Measurements from ENCODE around the gene TTC9. TPM values are rescaled to one million over a fixed set of nuclear protein-coding genes. Genes with fewer than 3 reads are reported as not detected.

TTC9 gene
- total RNA-seq, 1 experiment from 2014 or later, result 26.2 TPM

DNA sequence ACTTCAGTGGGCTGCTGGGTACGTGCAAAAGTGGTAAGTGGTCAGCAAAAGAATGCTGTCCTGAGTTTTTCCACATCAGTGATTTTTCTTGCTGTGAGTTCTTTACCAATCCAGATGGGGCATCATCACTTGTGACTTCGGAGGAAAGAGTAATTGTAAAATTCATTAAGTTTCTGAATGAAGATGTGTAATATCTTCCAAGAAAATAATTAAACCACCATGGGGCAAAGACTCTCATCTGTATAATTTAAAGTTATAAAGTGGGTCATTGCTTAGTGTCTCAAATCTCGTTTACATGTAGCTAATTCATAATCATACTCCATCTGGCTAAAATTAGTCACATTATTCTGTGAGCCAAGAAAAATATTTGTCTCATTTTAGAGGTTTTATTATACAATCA is 30.5 kb upstream of the TTC9 start:
- Mint-ChIP-seq H3K27me3 (ENCODE audit: low read depth) (no peaks in the 10 kb centered on the region; the same call in 1 of the 2 replicates), H3K9me3 (peaks cover 3% of the 10 kb centered on the region), H3K36me3 (no peaks in the 10 kb centered on the region), H3K27ac (no peak overlapping the region), H3K4me3 (no peak overlapping the region), H3K4me1 (no peaks in the 10 kb centered on the region)
- ChIA-PET CTCF (no interaction called here), POLR2A (no interaction called here)
- ATAC-seq (no peak), DNase-seq (ENCODE audit: low spot score) (no peak)
- no peak for TF ChIP-seq FOXJ3 (CRISPR knock-in tag; IDR thresholded peaks at IDR 0.05; ENCODE audit: borderline replicate concordance)
- TF ChIP-seq OVOL2 (CRISPR knock-in tag; IDR thresholded peaks at IDR 0.05; ENCODE audit: borderline replicate concordance), result no peak
- TF ChIP-seq MXD4 (CRISPR knock-in tag; IDR thresholded peaks at IDR 0.05; ENCODE audit: borderline replicate concordance), result no peak
- TF ChIP-seq, protein P1, sequence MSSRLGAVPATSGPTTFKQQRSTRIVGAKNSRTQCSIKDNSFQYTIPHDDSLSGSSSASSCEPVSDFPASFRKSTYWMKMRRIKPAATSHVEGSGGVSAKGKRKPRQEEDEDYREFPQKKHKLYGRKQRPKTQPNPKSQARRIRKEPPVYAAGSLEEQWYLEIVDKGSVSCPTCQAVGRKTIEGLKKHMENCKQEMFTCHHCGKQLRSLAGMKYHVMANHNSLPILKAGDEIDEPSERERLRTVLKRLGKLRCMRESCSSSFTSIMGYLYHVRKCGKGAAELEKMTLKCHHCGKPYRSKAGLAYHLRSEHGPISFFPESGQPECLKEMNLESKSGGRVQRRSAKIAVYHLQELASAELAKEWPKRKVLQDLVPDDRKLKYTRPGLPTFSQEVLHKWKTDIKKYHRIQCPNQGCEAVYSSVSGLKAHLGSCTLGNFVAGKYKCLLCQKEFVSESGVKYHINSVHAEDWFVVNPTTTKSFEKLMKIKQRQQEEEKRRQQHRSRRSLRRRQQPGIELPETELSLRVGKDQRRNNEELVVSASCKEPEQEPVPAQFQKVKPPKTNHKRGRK (CRISPR knock-in tag; IDR thresholded peaks at IDR 0.05; ENCODE audit: borderline replicate concordance), result no peak
- no peak for TF ChIP-seq ZNF396 (CRISPR knock-in tag; IDR thresholded peaks at IDR 0.05; ENCODE audit: borderline replicate concordance)
- TF ChIP-seq, protein P2, sequence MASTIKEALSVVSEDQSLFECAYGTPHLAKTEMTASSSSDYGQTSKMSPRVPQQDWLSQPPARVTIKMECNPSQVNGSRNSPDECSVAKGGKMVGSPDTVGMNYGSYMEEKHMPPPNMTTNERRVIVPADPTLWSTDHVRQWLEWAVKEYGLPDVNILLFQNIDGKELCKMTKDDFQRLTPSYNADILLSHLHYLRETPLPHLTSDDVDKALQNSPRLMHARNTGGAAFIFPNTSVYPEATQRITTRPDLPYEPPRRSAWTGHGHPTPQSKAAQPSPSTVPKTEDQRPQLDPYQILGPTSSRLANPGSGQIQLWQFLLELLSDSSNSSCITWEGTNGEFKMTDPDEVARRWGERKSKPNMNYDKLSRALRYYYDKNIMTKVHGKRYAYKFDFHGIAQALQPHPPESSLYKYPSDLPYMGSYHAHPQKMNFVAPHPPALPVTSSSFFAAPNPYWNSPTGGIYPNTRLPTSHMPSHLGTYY (CRISPR knock-in tag; IDR thresholded peaks at IDR 0.05), result no peak
- no peak for TF ChIP-seq NR2C2 (CRISPR knock-in tag; IDR thresholded peaks at IDR 0.05)
- TF ChIP-seq TEAD1 (CRISPR knock-in tag; IDR thresholded peaks at IDR 0.05), result no peak
- TF ChIP-seq ZNF138 (CRISPR knock-in tag; conservative IDR thresholded peaks at IDR 0.05), result no peak
- TF ChIP-seq, protein P3, sequence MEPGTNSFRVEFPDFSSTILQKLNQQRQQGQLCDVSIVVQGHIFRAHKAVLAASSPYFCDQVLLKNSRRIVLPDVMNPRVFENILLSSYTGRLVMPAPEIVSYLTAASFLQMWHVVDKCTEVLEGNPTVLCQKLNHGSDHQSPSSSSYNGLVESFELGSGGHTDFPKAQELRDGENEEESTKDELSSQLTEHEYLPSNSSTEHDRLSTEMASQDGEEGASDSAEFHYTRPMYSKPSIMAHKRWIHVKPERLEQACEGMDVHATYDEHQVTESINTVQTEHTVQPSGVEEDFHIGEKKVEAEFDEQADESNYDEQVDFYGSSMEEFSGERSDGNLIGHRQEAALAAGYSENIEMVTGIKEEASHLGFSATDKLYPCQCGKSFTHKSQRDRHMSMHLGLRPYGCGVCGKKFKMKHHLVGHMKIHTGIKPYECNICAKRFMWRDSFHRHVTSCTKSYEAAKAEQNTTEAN (CRISPR knock-in tag; IDR thresholded peaks at IDR 0.05), result no peak
- TF ChIP-seq SMAD3 (CRISPR knock-in tag; IDR thresholded peaks at IDR 0.05; ENCODE audit: borderline replicate concordance), result no peak
- no peak for TF ChIP-seq JAZF1 (CRISPR knock-in tag; IDR thresholded peaks at IDR 0.05)
- TF ChIP-seq ZNF671 (CRISPR knock-in tag; IDR thresholded peaks at IDR 0.05), result no peak
- TF ChIP-seq, protein P4, sequence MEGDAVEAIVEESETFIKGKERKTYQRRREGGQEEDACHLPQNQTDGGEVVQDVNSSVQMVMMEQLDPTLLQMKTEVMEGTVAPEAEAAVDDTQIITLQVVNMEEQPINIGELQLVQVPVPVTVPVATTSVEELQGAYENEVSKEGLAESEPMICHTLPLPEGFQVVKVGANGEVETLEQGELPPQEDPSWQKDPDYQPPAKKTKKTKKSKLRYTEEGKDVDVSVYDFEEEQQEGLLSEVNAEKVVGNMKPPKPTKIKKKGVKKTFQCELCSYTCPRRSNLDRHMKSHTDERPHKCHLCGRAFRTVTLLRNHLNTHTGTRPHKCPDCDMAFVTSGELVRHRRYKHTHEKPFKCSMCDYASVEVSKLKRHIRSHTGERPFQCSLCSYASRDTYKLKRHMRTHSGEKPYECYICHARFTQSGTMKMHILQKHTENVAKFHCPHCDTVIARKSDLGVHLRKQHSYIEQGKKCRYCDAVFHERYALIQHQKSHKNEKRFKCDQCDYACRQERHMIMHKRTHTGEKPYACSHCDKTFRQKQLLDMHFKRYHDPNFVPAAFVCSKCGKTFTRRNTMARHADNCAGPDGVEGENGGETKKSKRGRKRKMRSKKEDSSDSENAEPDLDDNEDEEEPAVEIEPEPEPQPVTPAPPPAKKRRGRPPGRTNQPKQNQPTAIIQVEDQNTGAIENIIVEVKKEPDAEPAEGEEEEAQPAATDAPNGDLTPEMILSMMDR (IDR thresholded peaks at IDR 0.05), result no peak
- no peak for TF ChIP-seq ELF4 (CRISPR knock-in tag; IDR thresholded peaks at IDR 0.05; ENCODE audit: low read depth)

DNA sequence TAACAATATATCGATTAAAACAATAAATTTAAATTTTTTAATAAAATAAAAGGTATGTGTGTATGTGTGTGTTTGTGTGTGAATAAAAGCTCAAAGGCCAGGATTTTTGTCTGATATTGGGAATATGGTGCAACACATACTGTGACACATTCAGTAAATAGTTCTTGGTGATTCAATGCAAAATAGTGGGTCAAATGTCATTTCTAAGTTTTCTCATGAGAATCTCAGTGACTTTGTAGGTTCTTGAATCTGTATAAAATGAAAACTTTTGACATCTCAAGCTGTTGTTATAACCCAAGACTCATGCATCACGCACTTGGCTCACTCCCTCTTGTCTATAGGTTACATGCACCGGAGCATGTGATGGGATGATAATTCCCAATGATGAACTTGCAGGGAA is 25.1 kb upstream of the TTC9 start:
- POLR2A ChIA-PET, result interaction anchor here (0.5 kb wide), 1 partner anchor 193 kb away, joined by 3 read pairs; the partner anchor contains the start of gene MAP3K9
- ATAC-seq, result no peak

DNA sequence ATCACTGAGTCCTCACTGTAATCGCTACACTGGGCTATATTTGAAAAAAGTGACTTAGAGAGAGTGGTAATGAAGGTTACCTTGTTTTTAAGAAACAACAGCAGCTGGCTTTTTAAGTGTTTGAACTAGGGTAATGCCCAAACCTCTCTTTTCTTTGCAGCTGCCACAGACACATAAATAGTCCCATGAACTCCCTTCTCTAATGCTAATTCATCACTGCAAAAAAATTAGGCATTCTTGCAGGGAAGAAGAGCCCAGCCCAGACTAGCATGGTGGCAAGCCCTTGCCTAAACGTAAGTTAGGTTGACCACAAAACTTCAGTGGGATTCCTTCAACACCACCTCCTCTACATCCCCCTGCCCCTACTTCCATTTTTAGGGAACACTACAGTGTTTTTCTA is 23.4 kb upstream of the TTC9 start:
- peaks cover 11% of the 10 kb centered on the region for H3K9me3 Mint-ChIP-seq
- H3K27me3 Mint-ChIP-seq (ENCODE audit: low read depth), result no peaks in the 10 kb centered on the region
- DNase-seq (ENCODE audit: low spot score) (no peak), ATAC-seq (no peak)
- H3K4me1 Mint-ChIP-seq, result no peaks in the 10 kb centered on the region
- H3K4me3 Mint-ChIP-seq, result no peak overlapping the region
- peaks cover 7% of the 10 kb centered on the region for H3K36me3 Mint-ChIP-seq
- POLR2A ChIA-PET, result no interaction called here
- TF ChIP-seq ZNF416 (CRISPR knock-in tag; IDR thresholded peaks at IDR 0.05), result no peak
- TF ChIP-seq KAT7 (CRISPR knock-in tag; IDR thresholded peaks at IDR 0.05; ENCODE audit: borderline replicate concordance), result no peak
- TF ChIP-seq, protein P5, sequence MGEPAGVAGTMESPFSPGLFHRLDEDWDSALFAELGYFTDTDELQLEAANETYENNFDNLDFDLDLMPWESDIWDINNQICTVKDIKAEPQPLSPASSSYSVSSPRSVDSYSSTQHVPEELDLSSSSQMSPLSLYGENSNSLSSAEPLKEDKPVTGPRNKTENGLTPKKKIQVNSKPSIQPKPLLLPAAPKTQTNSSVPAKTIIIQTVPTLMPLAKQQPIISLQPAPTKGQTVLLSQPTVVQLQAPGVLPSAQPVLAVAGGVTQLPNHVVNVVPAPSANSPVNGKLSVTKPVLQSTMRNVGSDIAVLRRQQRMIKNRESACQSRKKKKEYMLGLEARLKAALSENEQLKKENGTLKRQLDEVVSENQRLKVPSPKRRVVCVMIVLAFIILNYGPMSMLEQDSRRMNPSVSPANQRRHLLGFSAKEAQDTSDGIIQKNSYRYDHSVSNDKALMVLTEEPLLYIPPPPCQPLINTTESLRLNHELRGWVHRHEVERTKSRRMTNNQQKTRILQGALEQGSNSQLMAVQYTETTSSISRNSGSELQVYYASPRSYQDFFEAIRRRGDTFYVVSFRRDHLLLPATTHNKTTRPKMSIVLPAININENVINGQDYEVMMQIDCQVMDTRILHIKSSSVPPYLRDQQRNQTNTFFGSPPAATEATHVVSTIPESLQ (CRISPR knock-in tag; IDR thresholded peaks at IDR 0.05), result no peak
- TF ChIP-seq, protein P2 (CRISPR knock-in tag; IDR thresholded peaks at IDR 0.05), result no peak
- TF ChIP-seq RORB (CRISPR knock-in tag; IDR thresholded peaks at IDR 0.05), result no peak
- CTCF ChIA-PET, result interaction anchor here (3.6 kb wide), 1 partner anchor 95 kb away, joined by 16 read pairs; no protein-coding TSS in a partner anchor
- H3K27ac Mint-ChIP-seq, result no peak overlapping the region

More for the DNA sequence above, 25.1 kb upstream of the TTC9 start:
- H3K27ac Mint-ChIP-seq, result no peak overlapping the region
- CTCF ChIA-PET, result interaction anchor here (3.6 kb wide), 1 partner anchor 97 kb away, joined by 16 read pairs; no protein-coding TSS in a partner anchor
- H3K9me3 Mint-ChIP-seq, result no peaks in the 10 kb centered on the region
- no peak for DNase-seq (ENCODE audit: low spot score)
- no peak overlapping the region for H3K4me3 Mint-ChIP-seq
- no peak for TF ChIP-seq PRRX2 (CRISPR knock-in tag; IDR thresholded peaks at IDR 0.05)
- no peaks in the 10 kb centered on the region for H3K27me3 Mint-ChIP-seq (ENCODE audit: low read depth)
- no peaks in the 10 kb centered on the region for H3K4me1 Mint-ChIP-seq
- H3K36me3 Mint-ChIP-seq, result no peaks in the 10 kb centered on the region

Measured in WTC11 (cell line).